Right ventricle myocardium superior (tissue), 1 donor: ENCODE results near the gene VWA3B. TPM values are rescaled to one million over a fixed set of nuclear protein-coding genes. Genes with fewer than 3 reads are reported as not detected.
A peak's percentile ranks its signal among the peaks of the same experiment; 100 is the strongest.
"Not testable (repeated sequence)": the region's sequence is repeated elsewhere in the genome, so short reads cannot be mapped to it uniquely, and the experiment has no call there.

Experiments
- ATAC-seq: fragments of 200-7000 bp; cut with Tn5 transposase; one replicate; pipeline ENCODE4 v1.9.1; 2020; ENCODE audit warnings: mild to moderate bottlenecking; ENCODE audit not compliant: poor library complexity
- DNase-seq: peaks from one replicate; pipeline ENCODE4 v3.0.0-alpha.2; 2020
- intact Hi-C: fragments of 100-400 bp; cut with DNase I; formaldehyde crosslinking; loops from one replicate; pipeline ENCODE4 v1.11.2; 2022
- total RNA-seq: library from RNA; stranded (reverse); fragmentation: NEBNext Ultra II Directional; extraction: Animal tissue kit (Norgen Biotek cat#: 25700); gene quantifications from one replicate; pipeline ENCODE4 v1.2.1, GENCODE V29; 2021
- donor health status: DM: no; HTN: yes; CAD: no; lungs with severe emphysema.

VWA3B gene
- total RNA-seq, 1 donor from 2014 or later: 0.32 TPM

GRCh38 chr2:98212092-98213000 is 125.4 kb downstream of the VWA3B start:
- intact Hi-C loops: no loop called here
- DNase-seq (no peak), ATAC-seq (no peak)

DNA sequence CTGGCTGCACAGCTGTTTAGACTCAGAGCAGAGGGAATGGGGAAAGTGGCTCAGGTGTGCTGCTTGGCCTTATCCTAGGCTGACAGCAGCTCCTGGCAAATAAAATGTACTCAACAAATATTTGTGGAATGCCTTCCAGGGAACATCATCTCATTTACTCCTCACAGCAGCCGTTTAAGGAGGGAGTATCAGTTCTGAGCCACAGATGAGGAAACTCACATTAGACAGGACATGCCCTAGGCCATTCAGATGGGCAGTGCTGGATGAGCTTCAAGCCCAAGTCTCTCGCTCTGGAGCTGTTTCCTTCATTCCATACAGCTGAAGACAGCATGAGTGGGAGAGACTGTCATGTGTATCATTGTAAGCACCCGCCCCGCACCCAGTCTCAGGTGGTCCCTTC is 129.6 kb downstream of the VWA3B start:
- DNase-seq (no peak), ATAC-seq (no peak)
- intact Hi-C loops: no loop called here

- intact Hi-C loops: no loop called here
- DNase-seq (no peak), ATAC-seq (no peak)
These were observed 132.2 kb downstream of the VWA3B start for GRCh38 chr2:98219152-98219551.

GRCh38 chr2:98233941-98234340 is 147.0 kb downstream of the VWA3B start:
- intact Hi-C loops: no loop called here
- ATAC-seq (peak; percentile 22), DNase-seq (no peak)

DNA sequence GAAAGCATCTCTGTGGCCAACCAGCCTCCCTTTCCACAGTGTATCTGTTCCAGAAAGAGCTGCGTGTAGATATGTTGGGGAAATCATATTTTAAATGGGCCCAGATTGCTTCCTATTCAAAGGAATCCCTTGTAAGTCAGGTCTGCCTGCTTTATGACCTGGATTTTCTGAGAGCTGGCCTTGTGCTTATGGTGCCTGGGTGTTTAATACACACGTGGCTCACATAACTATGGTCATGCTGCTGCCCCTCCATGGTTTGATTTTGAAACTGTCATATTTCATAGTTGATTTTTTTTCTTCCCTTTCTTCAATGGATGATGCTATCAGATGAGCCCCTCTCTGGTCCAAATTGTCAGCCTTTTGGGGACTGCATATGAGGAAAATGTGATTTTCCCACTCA is 147.8 kb downstream of the VWA3B start:
- intact Hi-C loops: no loop called here
- DNase-seq (no peak), ATAC-seq (peak; percentile 56)

- ATAC-seq (no peak), DNase-seq (no peak)
- intact Hi-C loops: no loop called here
These were observed 150.0 kb downstream of the VWA3B start for GRCh38 chr2:98236935-98237334.

DNA sequence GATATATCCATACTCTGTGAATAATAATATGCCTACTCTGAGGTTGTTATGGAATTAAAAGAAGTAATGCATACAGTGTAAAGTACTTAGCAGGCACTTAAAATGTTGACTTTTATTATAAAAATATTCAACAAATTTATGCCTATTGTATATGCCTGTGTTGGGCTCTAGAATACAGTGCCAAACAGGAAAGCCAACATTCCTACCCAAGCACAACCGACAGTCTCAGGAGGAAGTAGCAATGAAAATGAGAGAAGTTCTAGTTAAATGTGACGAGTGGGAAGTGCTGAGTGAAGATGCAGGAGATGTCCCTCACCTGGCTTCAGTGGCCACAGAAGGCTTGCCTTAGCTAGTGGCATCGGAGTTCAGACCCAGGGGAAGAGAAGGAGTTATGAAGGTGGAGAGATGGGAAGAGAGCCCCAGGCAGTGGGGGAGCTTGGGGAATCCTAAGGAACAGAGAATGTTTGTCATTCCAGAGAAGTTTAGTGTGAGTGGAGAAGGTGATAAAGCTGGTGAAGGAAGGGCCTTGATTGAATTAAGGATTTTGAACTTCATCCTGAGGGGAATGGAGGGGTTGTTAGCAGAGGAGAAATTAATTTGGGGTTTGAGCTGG is 153.9 kb downstream of the VWA3B start:
- intact Hi-C loops: no loop called here
- no peak for DNase-seq
- ATAC-seq: no peak

DNA sequence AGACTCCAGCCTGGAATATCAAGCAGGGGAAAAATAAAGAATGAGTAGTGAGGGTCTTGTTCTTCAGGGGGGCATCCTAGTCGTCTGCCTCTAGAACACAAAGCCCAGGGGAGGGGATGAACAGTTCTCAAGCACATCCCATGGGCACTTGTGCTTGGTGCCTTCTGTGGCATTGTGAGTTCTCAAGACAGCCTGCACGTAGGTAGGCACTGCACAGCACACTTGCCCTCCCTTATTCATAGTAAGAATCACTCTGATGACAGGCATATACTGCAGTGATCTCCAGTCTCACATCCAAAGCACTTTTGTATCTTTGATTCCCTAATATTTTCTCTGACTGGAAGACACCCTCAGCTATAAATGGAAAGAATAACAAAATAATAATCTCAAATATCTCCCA is 154.6 kb downstream of the VWA3B start:
- DNase-seq: no peak
- intact Hi-C loops: no loop called here
- no peak for ATAC-seq

DNA sequence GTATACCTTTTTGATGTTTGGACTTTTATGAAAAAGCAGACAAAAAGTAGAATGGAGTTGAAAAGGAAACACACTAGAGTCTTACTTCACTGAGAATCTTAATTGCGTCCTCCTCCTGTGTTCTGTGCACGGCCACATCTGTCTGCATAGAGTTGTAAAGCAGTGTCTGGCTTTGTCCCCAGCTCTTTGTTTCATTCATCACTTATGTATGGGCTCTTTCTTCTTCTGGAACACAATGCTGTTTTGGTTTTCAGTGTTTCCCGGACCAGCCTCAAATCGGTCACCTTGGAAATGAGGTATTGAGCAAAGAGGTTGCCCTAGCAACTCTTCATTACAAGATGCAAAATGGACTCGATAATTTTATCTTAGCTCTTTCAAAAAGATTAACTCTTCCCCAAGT is 155.0 kb downstream of the VWA3B start:
- ATAC-seq (no peak), DNase-seq (no peak)
- intact Hi-C loops: no loop called here

DNA sequence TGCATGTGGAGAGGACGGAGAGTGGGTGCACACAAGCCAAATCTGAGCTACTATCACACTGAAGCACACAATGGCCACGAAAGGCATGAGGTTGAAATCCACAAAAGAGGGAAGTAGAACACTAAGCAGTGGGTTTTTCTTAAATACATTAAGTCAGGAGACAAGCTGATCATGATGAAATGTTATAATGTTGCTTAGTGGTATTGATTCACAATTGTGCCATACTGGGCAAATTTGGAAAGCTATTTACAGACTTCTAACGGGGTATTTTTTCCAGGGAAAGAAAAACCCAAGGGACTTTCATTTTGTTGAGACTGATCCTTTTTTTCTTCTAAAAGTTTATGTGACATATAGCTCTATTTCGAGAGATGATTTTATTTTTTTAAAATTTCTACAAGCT is 158.5 kb downstream of the VWA3B start:
- intact Hi-C loops: no loop called here
- ATAC-seq: no peak
- no peak for DNase-seq

DNA sequence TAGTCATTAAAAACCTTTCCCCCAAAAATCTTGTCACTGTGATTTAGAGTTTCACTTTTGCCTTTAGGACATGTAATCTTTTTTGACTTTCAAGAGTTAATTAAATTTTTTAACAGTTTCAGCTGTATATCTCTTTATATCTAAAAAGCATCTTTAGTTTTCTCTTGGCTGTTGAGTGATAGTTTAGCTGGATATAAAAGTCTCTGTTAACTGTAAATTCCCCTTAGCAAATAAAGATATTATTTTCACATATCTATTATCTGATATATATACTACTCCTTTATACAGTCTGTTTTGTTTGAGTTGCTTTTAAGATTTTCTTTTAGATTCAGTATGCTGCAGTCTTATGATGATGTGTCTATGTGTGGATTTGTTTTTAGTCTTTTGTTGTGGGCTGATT is 160.4 kb downstream of the VWA3B start:
- DNase-seq (no peak), ATAC-seq (no peak)
- intact Hi-C loops: no loop called here

DNA sequence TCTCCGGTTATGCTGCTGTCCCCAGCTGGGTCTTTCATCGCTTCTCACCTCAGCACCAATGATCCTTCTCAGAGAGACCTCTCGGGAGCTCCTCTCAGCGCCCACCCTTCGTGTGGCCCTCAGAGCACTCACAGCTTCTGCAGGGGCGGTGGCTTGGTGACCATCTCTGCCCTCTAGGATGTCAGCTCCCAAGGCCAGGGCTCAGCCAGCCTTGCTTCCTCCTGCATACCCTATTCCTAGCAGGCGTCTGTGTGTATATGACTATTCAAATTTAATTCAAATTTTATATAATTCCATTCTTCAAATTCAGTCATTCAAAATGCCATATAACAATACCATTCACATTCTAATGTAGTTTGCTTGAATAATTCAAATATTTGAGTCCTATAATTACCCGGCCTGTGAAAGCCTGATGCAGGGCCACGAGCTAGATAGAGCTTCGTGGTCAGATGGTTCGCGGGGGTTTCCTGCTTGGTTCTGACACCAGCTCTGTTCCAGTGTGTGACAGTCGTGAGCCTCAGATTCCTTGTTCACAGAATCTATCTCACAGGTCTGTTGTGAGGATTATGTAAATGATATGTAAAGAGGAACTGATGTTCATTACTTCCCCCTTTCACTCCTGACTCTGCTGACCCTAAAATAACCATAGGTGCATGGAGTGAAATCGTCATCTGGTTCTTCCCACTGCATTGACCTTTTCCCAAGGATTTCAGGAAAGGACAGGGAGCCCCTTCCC is 165.2 kb downstream of the VWA3B start:
- intact Hi-C loops: no loop called here
- DNase-seq (no peak), ATAC-seq (no peak)

DNA sequence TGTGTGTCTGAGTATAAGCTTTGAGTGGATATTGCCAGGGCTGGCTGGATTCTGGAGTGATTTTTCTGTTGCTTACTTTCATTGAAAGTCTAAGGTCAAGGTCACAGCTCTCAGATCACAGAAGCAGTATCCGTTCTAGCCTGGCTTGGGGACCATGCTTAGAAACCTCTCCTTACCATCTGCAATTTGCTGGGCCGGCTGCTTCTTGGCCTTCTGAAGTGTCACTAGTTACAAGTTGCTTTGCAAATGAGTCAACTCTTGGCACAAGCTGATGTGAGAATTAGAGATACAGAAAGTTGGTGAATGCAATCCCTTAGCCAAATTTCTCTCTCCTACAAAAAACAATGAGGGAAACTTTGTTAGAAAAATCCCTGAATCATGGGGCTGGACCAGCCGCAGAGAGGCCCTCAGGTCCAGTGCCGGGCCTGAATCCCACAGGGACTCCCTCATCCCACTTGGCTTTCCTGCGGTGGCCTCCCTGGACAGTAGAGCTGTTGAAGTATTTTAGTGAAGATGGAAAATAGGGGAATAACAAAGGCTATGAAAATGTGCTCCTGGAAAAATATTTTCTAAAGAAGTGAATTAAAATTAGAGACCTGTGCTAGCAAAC is 166.6 kb downstream of the VWA3B start:
- DNase-seq (no peak), ATAC-seq (peak; percentile 38)
- intact Hi-C loops: no loop called here

- ATAC-seq (no peak), DNase-seq (no peak)
- intact Hi-C loops: no loop called here
These were observed 167.6 kb downstream of the VWA3B start for GRCh38 chr2:98254504-98255059.

- intact Hi-C loops: no loop called here
- no peak for DNase-seq
- ATAC-seq: no peak
These were observed 171.9 kb downstream of the VWA3B start for GRCh38 chr2:98258906-98259305.

GRCh38 chr2:98263362-98263761 is 176.4 kb downstream of the VWA3B start:
- ATAC-seq: no peak
- DNase-seq: no peak
- intact Hi-C loops: no loop called here

GRCh38 chr2:98268225-98268624 is 181.3 kb downstream of the VWA3B start:
- ATAC-seq, DNase-seq, intact Hi-C loops: not testable (repeated sequence)

GRCh38 chr2:98269274-98269673 is 182.3 kb downstream of the VWA3B start:
- intact Hi-C loops: no loop called here
- no peak for DNase-seq
- peak; percentile 56 for ATAC-seq

GRCh38 chr2:98269830-98270229 is 182.9 kb downstream of the VWA3B start:
- intact Hi-C loops: no loop called here
- ATAC-seq: no peak
- DNase-seq: no peak
